Neural cell (in vitro differentiated cells): Measurements from ENCODE around the gene ZNF366. TPM values are rescaled to one million over a fixed set of nuclear protein-coding genes. Genes with fewer than 3 reads are reported as not detected.

Experiments
- H2AFZ ChIP-seq: fragments of 200-600, 300-800 bp; sonication (generic), shearing (Covaris generic); 2 replicates; pipeline ENCODE4 v1.6.0; 2014; ENCODE audit warnings: low read depth, mild to moderate bottlenecking, antibody characterized with exemption, low read length, moderate library complexity
- H3F3A ChIP-seq: fragments of 200-600 bp; shearing (Covaris generic); 2 replicates; pipeline ENCODE4 v1.6.1; 2016; ENCODE audit warnings: mild to moderate bottlenecking, moderate library complexity, mixed read lengths, antibody characterized with exemption, low read length; ENCODE audit not compliant: insufficient read depth, poor library complexity, severe bottlenecking
- H3K27ac ChIP-seq: fragments of 200-600, 300-800 bp; sonication (generic), shearing (Covaris generic); 2 replicates; pipeline ENCODE4 v1.5.1; 2014; ENCODE audit warnings: mild to moderate bottlenecking, low read length, moderate library complexity
- H3K27me3 ChIP-seq: fragments of 300-800, 200-600 bp; sonication (generic), shearing (Covaris generic); 2 replicates; pipeline ENCODE4 v1.6.0; 2014; ENCODE audit warnings: mild to moderate bottlenecking, low read depth, low read length, moderate library complexity; ENCODE audit not compliant: insufficient read depth
- H3K36me3 ChIP-seq: fragments of 300-800, 200-600 bp; sonication (generic), shearing (Covaris generic); 2 replicates; pipeline ENCODE4 v1.5.1; 2014; ENCODE audit warnings: mild to moderate bottlenecking, antibody characterized with exemption, low read length, moderate library complexity; ENCODE audit not compliant: insufficient read depth
- H3K4me2 ChIP-seq: fragments of 300-800, 200-600 bp; sonication (generic), shearing (Covaris generic); 2 replicates; pipeline ENCODE4 v1.6.0; 2014; ENCODE audit warnings: mild to moderate bottlenecking, low read length
- H3K4me3 ChIP-seq: fragments of 300-800, 200-600 bp; sonication (generic), shearing (Covaris generic); 2 replicates; pipeline ENCODE4 v1.5.1; 2014; ENCODE audit warnings: mild to moderate bottlenecking, low read length, moderate library complexity
- H3K79me2 ChIP-seq: fragments of 200-600 bp; shearing (Covaris generic); replicated peaks from 2 replicates; pipeline ENCODE4 v1.6.0; 2014; ENCODE audit warnings: mild to moderate bottlenecking, low read length, moderate library complexity; ENCODE audit not compliant: insufficient read depth
- H3K9ac ChIP-seq: fragments of 300-800, 200-600 bp; sonication (generic), shearing (Covaris generic); 2 replicates; pipeline ENCODE4 v1.6.1; 2016; ENCODE audit warnings: mild to moderate bottlenecking, low read length, mixed read lengths
- H3K9me2 ChIP-seq: fragments of 200-600 bp; shearing (Covaris generic); 2 replicates; pipeline ENCODE4 v1.6.1; 2016; ENCODE audit warnings: mild to moderate bottlenecking, low read length, mixed read lengths; ENCODE audit not compliant: insufficient read depth
- H3K9me3 ChIP-seq: fragments of 200-600, 300-800 bp; sonication (generic), shearing (Covaris generic); 2 replicates; pipeline ENCODE4 v1.6.1; 2016; ENCODE audit warnings: mild to moderate bottlenecking, mixed run types, low read length, moderate library complexity, mixed read lengths
- H4K20me1 ChIP-seq: fragments of 200-600 bp; shearing (Covaris generic); 2 replicates; pipeline ENCODE4 v1.6.1; 2016; ENCODE audit warnings: mild to moderate bottlenecking, mixed run types; ENCODE audit not compliant: insufficient read depth
- CTCF ChIP-seq: fragments of 450-650 bp; IDR thresholded peaks from 2 replicates; pipeline ENCODE4 v1.5.1; 2014; ENCODE audit warnings: antibody characterized with exemption, mild to moderate bottlenecking, moderate library complexity; ENCODE audit not compliant: poor library complexity, severe bottlenecking
- EP300 ChIP-seq: fragments of 450-650 bp; conservative IDR thresholded peaks from 2 replicates; pipeline ENCODE4 v1.6.1; 2014; ENCODE audit warnings: antibody characterized with exemption, mild to moderate bottlenecking, moderate library complexity; ENCODE audit not compliant: poor library complexity, severe bottlenecking
- EZH2 ChIP-seq: fragments of 200-600, 300-800 bp; shearing (Covaris generic), sonication (generic); IDR thresholded peaks from 2 replicates; pipeline ENCODE4 v1.6.1; 2014; ENCODE audit warnings: antibody characterized with exemption, low read length, borderline replicate concordance, mild to moderate bottlenecking; ENCODE audit not compliant: insufficient read depth, poor library complexity, severe bottlenecking
- MXI1 ChIP-seq: fragments of 450-650 bp; conservative IDR thresholded peaks from 2 replicates; pipeline ENCODE4 v1.6.1; 2014; ENCODE audit warnings: antibody characterized with exemption, mild to moderate bottlenecking; ENCODE audit not compliant: poor library complexity, severe bottlenecking
- POLR2AphosphoS5 ChIP-seq: IDR thresholded peaks from 2 replicates; pipeline ENCODE4 v1.6.1; 2012
- RAD21 ChIP-seq: fragments of 450-650 bp; conservative IDR thresholded peaks from 2 replicates; pipeline ENCODE4 v1.6.1; 2014; ENCODE audit warnings: antibody characterized with exemption, mild to moderate bottlenecking, moderate library complexity
- REST ChIP-seq: IDR thresholded peaks from 2 replicates; pipeline ENCODE4 v1.6.1; 2012; ENCODE audit warnings: borderline replicate concordance
- SMC3 ChIP-seq: fragments of 450-650 bp; conservative IDR thresholded peaks from 2 replicates; pipeline ENCODE4 v1.6.1; 2014; ENCODE audit warnings: antibody characterized with exemption, mild to moderate bottlenecking, moderate library complexity; ENCODE audit not compliant: poor library complexity
- TAF1 ChIP-seq: IDR thresholded peaks from 2 replicates; pipeline ENCODE4 v1.6.1; 2012; ENCODE audit warnings: low read depth
- polyA plus RNA-seq: library from polyadenylated mRNA; depleted of rRNA; stranded (reverse); fragments of >200 nt; gene quantifications from 2 replicates; pipeline ENCODE4 v1.2.3, GENCODE V29; 2014

The ZNF366 gene
- polyA plus RNA-seq, 1 donor from 2014 or later, result not detected

GRCh38 chr5:72459089-72459661 is 48.0 kb downstream of the ZNF366 start:
- Histone ChIP-seq H3K4me3 (no peak overlapping the region), H2AFZ (no peak overlapping the region), H3K9ac (no peak overlapping the region), H4K20me1 (no peaks in the 10 kb centered on the region), H3F3A (no peaks in the 10 kb centered on the region), H3K9me2 (no peaks in the 10 kb centered on the region), H3K4me2 (no peak overlapping the region), H3K79me2 (no peaks in the 10 kb centered on the region), H3K27ac (no peak overlapping the region), H3K36me3 (no peaks in the 10 kb centered on the region), H3K27me3 (no peaks in the 10 kb centered on the region), H3K9me3 (no peaks in the 10 kb centered on the region)
- TF ChIP-seq REST, result no peak
- TF ChIP-seq SMC3, result no peak
- TF ChIP-seq CTCF, result no peak
- no peak for TF ChIP-seq RAD21
- TF ChIP-seq POLR2AphosphoS5, result no peak
- TF ChIP-seq MXI1, result no peak
- TF ChIP-seq EP300, result no peak
- TF ChIP-seq TAF1, result no peak
- no peak for TF ChIP-seq EZH2

- no peak overlapping the region for H3K27ac ChIP-seq
Observed at GRCh38 chr5:72458407-72458806, 48.8 kb downstream of the ZNF366 start.

More at GRCh38 chr5:72458407-72458806, 48.8 kb downstream of the ZNF366 start:
- no peak for TF ChIP-seq CTCF
- no peak for TF ChIP-seq RAD21
- TF ChIP-seq REST, result no peak
- no peak for TF ChIP-seq EZH2
- no peak for TF ChIP-seq SMC3
- no peak for TF ChIP-seq TAF1
- TF ChIP-seq EP300, result no peak
- no peak for TF ChIP-seq MXI1
- TF ChIP-seq POLR2AphosphoS5, result no peak
- Histone ChIP-seq H3K79me2 (no peaks in the 10 kb centered on the region), H4K20me1 (no peaks in the 10 kb centered on the region), H3K9ac (no peak overlapping the region), H3F3A (no peaks in the 10 kb centered on the region), H3K36me3 (no peaks in the 10 kb centered on the region), H2AFZ (no peak overlapping the region), H3K4me2 (no peak overlapping the region), H3K4me3 (no peak overlapping the region), H3K9me3 (no peaks in the 10 kb centered on the region), H3K27me3 (no peaks in the 10 kb centered on the region), H3K9me2 (no peaks in the 10 kb centered on the region)
